HEK293 (cell line): ENCODE measurements around the gene SERTAD1.

Experiments
- BCL11A ChIP-seq: fragments of 450-650 bp; formaldehyde crosslinking; IDR thresholded peaks from 2 replicates; pipeline ENCODE4 v1.5.1; 2016; ENCODE audit warnings: low read depth, missing biosample characterization, missing genetic modification characterization
- GLI2 ChIP-seq: fragments of 450-650 bp; formaldehyde crosslinking; IDR thresholded peaks from 2 replicates; pipeline ENCODE4; 2017; ENCODE audit warnings: missing biosample characterization, missing genetic modification characterization, low read depth, borderline replicate concordance
- HOXA7 ChIP-seq: sonication (generic); formaldehyde crosslinking; IDR thresholded peaks from 2 replicates; pipeline ENCODE4 v1.8.1; 2022; ENCODE audit warnings: missing genetic modification reagents, borderline replicate concordance
- IKZF3 ChIP-seq: fragments of 450-650 bp; IDR thresholded peaks from 2 replicates; pipeline ENCODE4 v1.5.0; 2018; ENCODE audit warnings: missing biosample characterization, mild to moderate bottlenecking, missing genetic modification characterization, moderate library complexity
- KLF10 ChIP-seq: fragments of 450-650 bp; IDR thresholded peaks from 2 replicates; pipeline ENCODE4 v1.5.1; 2018; ENCODE audit warnings: missing biosample characterization, mild to moderate bottlenecking, missing genetic modification characterization
- MYNN ChIP-seq: fragments of 450-650 bp; formaldehyde crosslinking; IDR thresholded peaks from 2 replicates; pipeline ENCODE4 v1.5.1; 2016; ENCODE audit warnings: missing biosample characterization, missing genetic modification characterization, borderline replicate concordance
- SP3 ChIP-seq: fragments of 450-650 bp; formaldehyde crosslinking; IDR thresholded peaks from 2 replicates; pipeline ENCODE4 v1.5.1; 2016; ENCODE audit warnings: missing biosample characterization, missing genetic modification characterization
- ZBTB17 ChIP-seq: fragments of 450-650 bp; formaldehyde crosslinking; IDR thresholded peaks from 2 replicates; pipeline ENCODE4 v1.5.1; 2016; ENCODE audit warnings: missing biosample characterization, missing genetic modification characterization
- ZBTB48 ChIP-seq: fragments of 450-650 bp; formaldehyde crosslinking; IDR thresholded peaks from 2 replicates; pipeline ENCODE4 v1.5.1; 2016; ENCODE audit warnings: missing biosample characterization, missing genetic modification characterization
- ZNF10 ChIP-seq: fragments of 450-650 bp; formaldehyde crosslinking; IDR thresholded peaks from 2 replicates; pipeline ENCODE4 v1.5.1; 2017; ENCODE audit warnings: missing biosample characterization, missing genetic modification characterization
- ZNF112 ChIP-seq: fragments of 450-650 bp; formaldehyde crosslinking; IDR thresholded peaks from 2 replicates; pipeline ENCODE4 v1.5.0; 2017; ENCODE audit warnings: missing biosample characterization, missing genetic modification characterization
- ZNF133 ChIP-seq: fragments of 450-650 bp; formaldehyde crosslinking; IDR thresholded peaks from 2 replicates; pipeline ENCODE4 v1.5.1; 2016; ENCODE audit warnings: missing biosample characterization, missing genetic modification characterization
- ZNF157 ChIP-seq: fragments of 450-650 bp; formaldehyde crosslinking; IDR thresholded peaks from 2 replicates; pipeline ENCODE4 v1.5.1; 2016; ENCODE audit warnings: missing biosample characterization, missing genetic modification characterization
- ZNF2 ChIP-seq: fragments of 450-650 bp; formaldehyde crosslinking; IDR thresholded peaks from 2 replicates; pipeline ENCODE4 v1.5.1; 2016; ENCODE audit warnings: missing biosample characterization, missing genetic modification characterization
- ZNF202 ChIP-seq: fragments of 450-650 bp; formaldehyde crosslinking; IDR thresholded peaks from 2 replicates; pipeline ENCODE4 v1.5.1; 2016; ENCODE audit warnings: missing biosample characterization, missing genetic modification characterization, borderline replicate concordance
- ZNF239 ChIP-seq: fragments of 450-650 bp; formaldehyde crosslinking; IDR thresholded peaks from 2 replicates; pipeline ENCODE4 v1.5.1; 2016; ENCODE audit warnings: missing biosample characterization, missing genetic modification characterization
- ZNF354C ChIP-seq: fragments of 450-650 bp; formaldehyde crosslinking; IDR thresholded peaks from 2 replicates; pipeline ENCODE4 v1.5.1; 2016; ENCODE audit warnings: missing biosample characterization, missing genetic modification characterization, low read depth, borderline replicate concordance
- ZNF391 ChIP-seq: fragments of 450-650 bp; formaldehyde crosslinking; IDR thresholded peaks from 2 replicates; pipeline ENCODE4 v1.5.1; 2016; ENCODE audit warnings: low read depth, missing biosample characterization, missing genetic modification characterization, borderline replicate concordance
- ZNF501 ChIP-seq: fragments of 450-650 bp; formaldehyde crosslinking; IDR thresholded peaks from 2 replicates; pipeline ENCODE4 v1.5.1; 2016; ENCODE audit warnings: missing biosample characterization, missing genetic modification characterization
- ZNF555 ChIP-seq: fragments of 450-650 bp; formaldehyde crosslinking; conservative IDR thresholded peaks from 2 replicates; pipeline ENCODE4 v1.5.1; 2017; ENCODE audit warnings: missing biosample characterization, mild to moderate bottlenecking, missing genetic modification characterization, inconsistent platforms
- ZNF561 ChIP-seq: fragments of 450-650 bp; IDR thresholded peaks from 2 replicates; pipeline ENCODE4 v1.5.1; 2018; ENCODE audit warnings: missing biosample characterization, missing genetic modification characterization, borderline replicate concordance
- ZNF621 ChIP-seq: fragments of 450-650 bp; formaldehyde crosslinking; IDR thresholded peaks from 2 replicates; pipeline ENCODE4 v1.5.1; 2017; ENCODE audit warnings: missing biosample characterization, missing genetic modification characterization
- ZNF623 ChIP-seq: fragments of 450-650 bp; formaldehyde crosslinking; IDR thresholded peaks from 2 replicates; pipeline ENCODE4 v1.5.1; 2016; ENCODE audit warnings: missing biosample characterization, missing genetic modification characterization
- ZNF747 ChIP-seq: fragments of 450-650 bp; formaldehyde crosslinking; IDR thresholded peaks from 2 replicates; pipeline ENCODE4 v1.5.1; 2016; ENCODE audit warnings: missing biosample characterization, missing genetic modification characterization
- ZNF768 ChIP-seq: fragments of 450-650 bp; formaldehyde crosslinking; IDR thresholded peaks from 2 replicates; pipeline ENCODE4 v1.5.1; 2018; ENCODE audit warnings: missing biosample characterization, mild to moderate bottlenecking, missing genetic modification characterization
- ZNF830 ChIP-seq: fragments of 450-650 bp; IDR thresholded peaks from 2 replicates; pipeline ENCODE4 v1.5.0; 2018; ENCODE audit warnings: missing biosample characterization, missing genetic modification characterization, low read depth, mild to moderate bottlenecking, moderate library complexity
- ZNF837 ChIP-seq: fragments of 450-650 bp; formaldehyde crosslinking; IDR thresholded peaks from 2 replicates; pipeline ENCODE4 v1.5.1; 2016; ENCODE audit warnings: missing biosample characterization, missing genetic modification characterization
- ZSCAN16 ChIP-seq: fragments of 450-650 bp; formaldehyde crosslinking; IDR thresholded peaks from 2 replicates; pipeline ENCODE4 v1.5.1; 2016; ENCODE audit warnings: missing biosample characterization, missing genetic modification characterization
- ZSCAN30 ChIP-seq: fragments of 450-650 bp; IDR thresholded peaks from 2 replicates; pipeline ENCODE4 v1.5.1; 2018; ENCODE audit warnings: missing biosample characterization, mild to moderate bottlenecking, missing genetic modification characterization, moderate library complexity
- TF ChIP-seq, protein P1 (sequence below): fragments of 450-650 bp; formaldehyde crosslinking; IDR thresholded peaks from 2 replicates; pipeline ENCODE4 v1.5.1; 2016; ENCODE audit warnings: missing biosample characterization, missing genetic modification characterization
- TF ChIP-seq, protein P2 (sequence below): IDR thresholded peaks from 2 replicates; pipeline ENCODE4 v1.6.1; 2011; ENCODE audit warnings: mild to moderate bottlenecking, low read depth, low read length, borderline replicate concordance
- TF ChIP-seq, protein P3 (sequence below): fragments of 450-650 bp; formaldehyde crosslinking; IDR thresholded peaks from 2 replicates; pipeline ENCODE4 v1.5.1; 2017; ENCODE audit warnings: missing biosample characterization, missing genetic modification characterization
- TF ChIP-seq, protein P4 (sequence below): fragments of 450-650 bp; formaldehyde crosslinking; IDR thresholded peaks from 2 replicates; pipeline ENCODE4 v1.5.1; 2016; ENCODE audit warnings: missing biosample characterization, missing genetic modification characterization
- TF ChIP-seq, protein P5 (sequence below): fragments of 450-650 bp; formaldehyde crosslinking; IDR thresholded peaks from 2 replicates; pipeline ENCODE4 v1.5.1; 2016; ENCODE audit warnings: missing biosample characterization, missing genetic modification characterization, low read depth

The SERTAD1 gene

DNA sequence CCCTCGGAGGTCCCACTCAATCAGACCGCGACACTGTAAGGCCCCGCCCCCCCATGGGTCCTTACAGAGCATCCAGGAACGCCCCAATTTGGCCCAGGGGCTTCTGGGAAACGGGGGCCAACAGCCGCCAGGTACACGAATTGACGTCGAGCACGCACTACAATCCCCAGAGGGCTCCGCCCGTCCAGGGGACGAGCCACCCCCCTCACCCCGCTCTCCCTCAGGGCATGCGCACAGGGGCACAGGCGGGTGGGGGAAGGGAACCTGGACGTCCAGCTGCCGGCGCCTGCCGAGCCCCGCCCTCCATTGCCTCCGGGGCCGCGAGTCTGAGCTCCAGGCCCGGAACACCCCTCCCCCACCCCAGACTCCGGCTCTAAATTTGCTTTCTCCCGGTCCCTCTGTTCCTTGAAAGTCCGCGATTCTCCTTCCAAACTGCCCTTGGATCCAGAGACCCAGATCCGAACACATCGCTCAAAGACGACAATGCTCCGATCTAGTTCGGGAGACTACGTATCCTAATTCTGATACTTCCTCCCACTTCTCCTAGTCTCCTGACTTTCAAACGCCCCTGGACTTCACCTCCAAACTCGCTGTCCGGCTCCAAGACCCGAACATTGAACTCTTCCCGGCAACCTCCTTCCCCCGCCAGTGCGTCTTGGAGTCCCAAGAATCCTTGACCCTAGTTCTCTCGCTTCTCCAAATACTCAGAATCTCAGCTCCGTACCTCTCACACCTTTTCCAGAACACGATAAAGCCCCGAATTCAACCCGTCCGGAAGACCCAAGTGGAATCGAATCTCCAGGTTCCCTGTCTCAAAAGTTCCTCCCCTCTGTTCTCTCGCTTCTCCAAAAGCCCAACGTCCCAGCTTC, 17.6 kb upstream of the SERTAD1 start (continued):
- TF ChIP-seq, protein P1, sequence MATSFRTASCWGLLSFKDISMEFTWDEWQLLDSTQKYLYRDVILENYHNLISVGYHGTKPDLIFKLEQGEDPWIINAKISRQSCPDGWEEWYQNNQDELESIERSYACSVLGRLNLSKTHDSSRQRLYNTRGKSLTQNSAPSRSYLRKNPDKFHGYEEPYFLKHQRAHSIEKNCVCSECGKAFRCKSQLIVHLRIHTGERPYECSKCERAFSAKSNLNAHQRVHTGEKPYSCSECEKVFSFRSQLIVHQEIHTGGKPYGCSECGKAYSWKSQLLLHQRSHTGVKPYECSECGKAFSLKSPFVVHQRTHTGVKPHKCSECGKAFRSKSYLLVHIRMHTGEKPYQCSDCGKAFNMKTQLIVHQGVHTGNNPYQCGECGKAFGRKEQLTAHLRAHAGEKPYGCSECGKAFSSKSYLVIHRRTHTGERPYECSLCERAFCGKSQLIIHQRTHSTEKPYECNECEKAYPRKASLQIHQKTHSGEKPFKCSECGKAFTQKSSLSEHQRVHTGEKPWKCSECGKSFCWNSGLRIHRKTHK (tag by site-specific recombination), result no peak
- TF ChIP-seq ZBTB48 (tag by site-specific recombination) (peak; percentile 19), ZSCAN30 (peak; percentile 96), ZNF354C (tag by site-specific recombination) (no peak), ZNF830 (tag by site-specific recombination) (no peak), ZNF239 (tag by site-specific recombination) (no peak; the same call in 1 of the 2 replicates), ZNF623 (0 out of 2 replicates have a peak, but pooled peaks have one; percentile 25), ZBTB17 (peak; percentile 99), ZNF561 (tag by site-specific recombination) (peak; percentile 89; the same call in 1 of the 2 replicates), KLF10 (tag by site-specific recombination) (peak; percentile 97), ZSCAN16 (tag by site-specific recombination) (peak; percentile 71), ZNF10 (tag by site-specific recombination) (peak; percentile 63; the same call in 1 of the 2 replicates), ZNF133 (tag by site-specific recombination) (0 out of 2 replicates have a peak, but pooled peaks have one; percentile 8), ZNF391 (tag by site-specific recombination) (peak; percentile 43), GLI2 (tag by site-specific recombination) (no peak; the same call in 1 of the 2 replicates), ZNF837 (tag by site-specific recombination) (no peak), IKZF3 (peak; percentile 96), ZNF112 (tag by site-specific recombination) (no peak), ZNF768 (no peak), ZNF2 (peak; percentile 62), BCL11A (tag by site-specific recombination) (peak; percentile 93), ZNF202 (tag by site-specific recombination) (no peak), ZNF501 (peak; percentile 67), ZNF621 (tag by site-specific recombination) (no peak), MYNN (tag by site-specific recombination) (no peak), ZNF747 (tag by site-specific recombination) (no peak), HOXA7 (CRISPR knock-in tag) (no peak), SP3 (peak; percentile 99), ZNF157 (peak; percentile 61; the same call in 1 of the 2 replicates), ZNF555 (tag by site-specific recombination) (no peak)
- TF ChIP-seq, protein P2, sequence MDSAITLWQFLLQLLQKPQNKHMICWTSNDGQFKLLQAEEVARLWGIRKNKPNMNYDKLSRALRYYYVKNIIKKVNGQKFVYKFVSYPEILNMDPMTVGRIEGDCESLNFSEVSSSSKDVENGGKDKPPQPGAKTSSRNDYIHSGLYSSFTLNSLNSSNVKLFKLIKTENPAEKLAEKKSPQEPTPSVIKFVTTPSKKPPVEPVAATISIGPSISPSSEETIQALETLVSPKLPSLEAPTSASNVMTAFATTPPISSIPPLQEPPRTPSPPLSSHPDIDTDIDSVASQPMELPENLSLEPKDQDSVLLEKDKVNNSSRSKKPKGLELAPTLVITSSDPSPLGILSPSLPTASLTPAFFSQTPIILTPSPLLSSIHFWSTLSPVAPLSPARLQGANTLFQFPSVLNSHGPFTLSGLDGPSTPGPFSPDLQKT, result no peak
- TF ChIP-seq, protein P3, sequence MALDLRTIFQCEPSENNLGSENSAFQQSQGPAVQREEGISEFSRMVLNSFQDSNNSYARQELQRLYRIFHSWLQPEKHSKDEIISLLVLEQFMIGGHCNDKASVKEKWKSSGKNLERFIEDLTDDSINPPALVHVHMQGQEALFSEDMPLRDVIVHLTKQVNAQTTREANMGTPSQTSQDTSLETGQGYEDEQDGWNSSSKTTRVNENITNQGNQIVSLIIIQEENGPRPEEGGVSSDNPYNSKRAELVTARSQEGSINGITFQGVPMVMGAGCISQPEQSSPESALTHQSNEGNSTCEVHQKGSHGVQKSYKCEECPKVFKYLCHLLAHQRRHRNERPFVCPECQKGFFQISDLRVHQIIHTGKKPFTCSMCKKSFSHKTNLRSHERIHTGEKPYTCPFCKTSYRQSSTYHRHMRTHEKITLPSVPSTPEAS (tag by site-specific recombination), result no peak; the same call in 1 of the 2 replicates
- TF ChIP-seq, protein P4, sequence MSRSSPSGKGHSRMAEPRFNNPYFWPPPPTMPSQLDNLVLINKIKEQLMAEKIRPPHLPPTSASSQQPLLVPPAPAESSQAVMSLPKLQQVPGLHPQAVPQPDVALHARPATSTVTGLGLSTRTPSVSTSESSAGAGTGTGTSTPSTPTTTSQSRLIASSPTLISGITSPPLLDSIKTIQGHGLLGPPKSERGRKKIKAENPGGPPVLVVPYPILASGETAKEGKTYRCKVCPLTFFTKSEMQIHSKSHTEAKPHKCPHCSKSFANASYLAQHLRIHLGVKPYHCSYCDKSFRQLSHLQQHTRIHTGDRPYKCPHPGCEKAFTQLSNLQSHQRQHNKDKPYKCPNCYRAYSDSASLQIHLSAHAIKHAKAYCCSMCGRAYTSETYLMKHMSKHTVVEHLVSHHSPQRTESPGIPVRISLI (tag by site-specific recombination), result no peak
- TF ChIP-seq, protein P5, sequence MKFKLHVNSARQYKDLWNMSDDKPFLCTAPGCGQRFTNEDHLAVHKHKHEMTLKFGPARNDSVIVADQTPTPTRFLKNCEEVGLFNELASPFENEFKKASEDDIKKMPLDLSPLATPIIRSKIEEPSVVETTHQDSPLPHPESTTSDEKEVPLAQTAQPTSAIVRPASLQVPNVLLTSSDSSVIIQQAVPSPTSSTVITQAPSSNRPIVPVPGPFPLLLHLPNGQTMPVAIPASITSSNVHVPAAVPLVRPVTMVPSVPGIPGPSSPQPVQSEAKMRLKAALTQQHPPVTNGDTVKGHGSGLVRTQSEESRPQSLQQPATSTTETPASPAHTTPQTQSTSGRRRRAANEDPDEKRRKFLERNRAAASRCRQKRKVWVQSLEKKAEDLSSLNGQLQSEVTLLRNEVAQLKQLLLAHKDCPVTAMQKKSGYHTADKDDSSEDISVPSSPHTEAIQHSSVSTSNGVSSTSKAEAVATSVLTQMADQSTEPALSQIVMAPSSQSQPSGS (tag by site-specific recombination), result no peak
